Stimulated activated CD4-positive, alpha-beta T cell treated with anti-CD3 and anti-CD28 coated beads, Interleukin-4, amount 100 ng/mL, for 48 hours (primary cell): Measurements from ENCODE around the gene RGPD8.

Experiments used
- DNase-seq, 2 donors: peaks; one replicate each; pipeline ENCODE4 v3.0.0-alpha.2; 2020; ENCODE audit warnings: low read depth in 2 of 2

The RGPD8 gene

DNA sequence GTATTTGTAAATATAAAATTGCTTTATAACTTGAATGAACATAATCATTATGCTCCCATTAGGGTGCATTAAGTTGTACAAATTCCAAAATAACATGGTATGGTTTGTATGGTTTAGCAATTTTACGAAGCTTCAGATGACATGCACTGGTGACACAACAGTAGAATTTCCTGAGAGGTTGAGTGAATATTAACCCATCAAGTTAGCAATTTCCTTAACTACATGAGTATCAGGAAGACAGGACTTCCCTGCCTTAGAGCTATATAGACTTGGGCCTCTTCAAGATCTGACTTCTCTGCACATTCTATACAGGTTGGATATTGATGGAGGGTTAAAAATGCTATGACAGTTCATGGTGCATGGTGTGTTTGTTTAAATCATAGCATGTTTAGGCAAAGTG is 97.8 kb downstream of the RGPD8 start:
- no peak for DNase-seq

- DNase-seq = no peak
These were observed 101.2 kb downstream of the RGPD8 start for GRCh38 chr2:112332123-112332696.

- DNase-seq = no peak
These were observed 110.5 kb downstream of the RGPD8 start for GRCh38 chr2:112322919-112323318.

- no peak for DNase-seq
These were observed 111.8 kb downstream of the RGPD8 start for GRCh38 chr2:112321375-112322320.
